HG03135 (cell line): Measurements from ENCODE around the gene ZNF839.
"Not testable (repeated sequence)": the region's sequence is repeated elsewhere in the genome, so short reads cannot be mapped to it uniquely, and the experiment has no call there.

Experiments
- ATAC-seq: cut with Tn5 transposase; IDR thresholded peaks from one replicate; pipeline ENCODE4 v1.9.1; 2021; ENCODE audit warnings: mild to moderate bottlenecking, moderate library complexity; ENCODE audit not compliant: unreplicated experiment

Gene ZNF839

GRCh38 chr14:102319351-102320032 is at the start of gene ZNF839:
Gene ZNF839 (plus strand): TSS chr14:102319746. CDS start chr14:102319766, 20 bp downstream.
- peak; percentile 55 for ATAC-seq

- no peak for ATAC-seq
Observed at GRCh38 chr14:102272392-102272791, 47.2 kb upstream of the ZNF839 start.

- no peak for ATAC-seq
Observed at GRCh38 chr14:102275866-102276265, 43.7 kb upstream of the ZNF839 start.

DNA sequence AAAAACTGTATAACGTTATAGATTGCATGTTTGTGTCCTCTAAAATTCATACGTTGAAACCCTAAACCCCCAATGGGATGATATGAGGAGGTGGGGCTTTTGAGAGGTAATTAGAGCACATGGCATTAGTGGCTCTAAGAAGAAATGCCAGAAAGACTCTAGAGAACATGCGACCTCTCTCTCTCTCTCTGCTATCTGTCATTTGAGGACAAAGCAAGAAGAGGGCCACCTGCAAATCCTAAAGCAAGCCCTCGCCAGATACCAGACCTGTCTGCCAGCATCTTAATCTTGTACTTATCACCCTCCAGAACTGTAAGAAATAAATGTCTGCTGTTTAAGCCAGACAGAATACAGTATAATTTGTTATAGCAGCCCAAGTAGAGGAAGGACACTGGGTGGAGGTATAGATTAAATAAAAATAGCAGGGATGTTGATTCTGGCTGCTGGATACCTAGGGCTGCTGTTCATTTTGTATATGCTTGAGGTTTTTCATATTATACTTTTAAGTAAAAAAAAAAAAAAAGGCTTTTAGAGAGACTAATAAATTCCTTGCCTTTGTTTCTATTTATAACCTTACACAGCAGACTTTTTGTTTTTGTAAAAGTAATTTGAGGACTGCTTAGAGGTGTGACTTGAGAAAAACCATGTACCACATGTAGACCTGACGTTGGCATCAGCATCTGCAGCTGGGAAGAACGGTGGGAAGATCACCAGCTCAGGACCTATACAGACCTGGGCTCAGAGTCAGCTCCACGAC is 41.5 kb upstream of the ZNF839 start:
- ATAC-seq: no peak

GRCh38 chr14:102278631-102278935 is 41.0 kb upstream of the ZNF839 start:
- no peak for ATAC-seq

- ATAC-seq: no peak
Observed at GRCh38 chr14:102279282-102279681, 40.3 kb upstream of the ZNF839 start.

DNA sequence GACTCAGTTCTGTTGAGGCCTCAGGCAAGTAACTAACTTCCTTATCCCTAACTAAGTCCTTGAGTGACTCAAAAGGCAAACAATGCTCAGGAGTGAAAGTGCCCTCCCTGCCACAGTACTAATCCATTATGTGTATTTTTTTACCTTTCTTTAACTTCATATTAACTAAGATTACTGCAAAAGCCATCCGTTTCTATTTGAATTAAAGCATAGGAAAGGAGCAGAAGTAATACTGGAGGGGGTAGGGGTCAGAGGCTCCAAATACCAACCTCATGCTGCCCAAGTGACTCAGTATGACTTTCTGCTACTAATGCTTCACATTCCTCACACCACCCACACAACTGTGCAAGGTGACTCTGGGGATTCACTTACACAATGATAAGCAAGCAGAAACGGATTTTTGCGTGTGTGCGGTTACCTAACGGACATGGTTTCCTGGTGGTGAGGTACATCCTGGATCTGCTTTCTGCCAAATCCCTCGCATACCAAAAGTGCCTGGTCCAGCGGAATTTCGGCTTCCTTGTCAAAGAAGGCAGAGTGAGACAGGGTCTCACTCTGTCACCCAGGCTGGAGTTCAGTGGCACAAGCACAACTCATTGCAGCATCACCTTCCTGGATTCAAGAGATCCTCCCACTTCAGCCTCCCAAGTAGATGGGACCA is 39.7 kb upstream of the ZNF839 start:
- ATAC-seq: no peak

DNA sequence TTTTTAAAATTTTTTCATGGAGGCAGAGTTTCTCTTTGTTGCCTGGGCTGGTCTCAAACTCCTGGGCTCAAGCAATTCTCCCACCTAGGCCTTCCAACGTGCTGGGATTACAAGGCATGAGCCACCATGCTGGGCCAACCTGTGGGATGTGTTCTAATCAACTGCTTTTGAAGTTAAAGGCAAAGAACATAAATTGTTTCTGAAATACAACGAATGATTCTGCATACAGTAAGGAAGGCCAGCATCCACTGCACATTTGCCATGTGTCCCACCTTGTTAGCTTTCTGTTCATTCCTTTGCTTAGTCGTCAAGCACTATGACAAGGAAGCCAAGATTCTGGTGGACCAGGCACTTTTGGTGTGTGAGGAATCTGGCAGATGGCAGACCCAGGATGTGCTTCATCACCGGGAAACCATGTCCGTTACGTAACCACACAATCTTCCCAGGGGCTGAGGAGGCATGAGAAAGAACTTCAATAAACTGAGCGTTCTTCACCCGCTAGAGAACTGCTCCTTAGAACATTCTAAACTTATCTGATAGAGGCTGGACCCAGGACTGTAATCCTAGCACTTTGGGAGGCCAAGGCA is 39.1 kb upstream of the ZNF839 start:
- ATAC-seq: no peak

DNA sequence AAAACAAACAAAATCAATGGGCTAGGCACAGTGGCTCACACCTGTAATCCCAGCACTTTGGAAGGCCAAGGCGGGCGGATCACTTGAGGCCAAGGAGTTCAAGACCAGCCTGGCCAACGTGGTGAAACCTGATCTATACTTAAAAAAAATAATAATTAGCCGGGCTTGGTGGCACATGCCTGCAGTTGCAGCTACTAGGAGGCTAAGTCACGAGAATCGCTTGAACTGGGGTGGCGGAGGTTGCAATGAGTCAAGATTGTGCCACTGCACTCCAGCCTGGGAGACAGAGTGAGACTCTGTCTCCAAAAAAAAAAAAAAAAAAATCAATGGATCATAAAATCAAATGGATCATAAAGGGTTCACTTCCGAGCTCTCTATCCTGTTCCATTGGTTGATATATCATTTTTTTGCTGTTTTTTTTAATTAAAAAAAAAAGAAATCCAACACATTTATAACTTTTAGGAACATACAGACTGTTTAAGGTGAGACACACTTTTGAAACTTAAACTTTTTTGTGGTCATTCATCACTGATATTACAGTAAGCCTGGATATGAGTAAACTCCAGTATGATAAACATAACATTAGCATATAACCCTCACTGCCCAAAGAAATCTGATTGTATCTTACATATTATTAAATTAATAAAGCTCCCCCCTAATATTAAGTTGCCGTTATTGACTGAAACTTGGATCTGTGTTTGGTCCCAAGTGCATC is 36.6 kb upstream of the ZNF839 start:
- no peak for ATAC-seq

DNA sequence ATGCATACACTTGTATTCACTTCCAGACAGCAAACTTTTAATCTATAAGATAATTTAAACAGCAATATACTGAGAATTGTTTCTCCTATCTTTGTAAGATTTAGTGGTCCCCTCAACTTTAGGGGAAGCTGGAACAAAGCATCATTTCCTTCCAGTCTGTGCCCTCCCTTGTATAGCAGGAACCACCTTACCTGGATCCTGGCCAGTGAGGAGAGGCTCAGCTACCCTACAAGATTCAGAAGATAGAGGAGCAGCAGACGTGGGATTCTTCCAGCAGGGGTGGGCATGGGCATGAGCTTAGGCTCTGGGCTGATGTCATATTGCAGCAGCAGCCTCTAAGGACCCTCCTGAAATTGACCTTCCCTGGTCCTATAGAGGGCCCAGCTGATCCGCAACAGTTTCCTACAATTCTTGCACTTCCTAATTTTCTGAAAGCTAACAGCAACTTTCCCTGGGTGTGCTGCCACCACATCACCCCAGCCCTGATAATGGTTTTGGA is 35.9 kb upstream of the ZNF839 start:
- no peak for ATAC-seq

DNA sequence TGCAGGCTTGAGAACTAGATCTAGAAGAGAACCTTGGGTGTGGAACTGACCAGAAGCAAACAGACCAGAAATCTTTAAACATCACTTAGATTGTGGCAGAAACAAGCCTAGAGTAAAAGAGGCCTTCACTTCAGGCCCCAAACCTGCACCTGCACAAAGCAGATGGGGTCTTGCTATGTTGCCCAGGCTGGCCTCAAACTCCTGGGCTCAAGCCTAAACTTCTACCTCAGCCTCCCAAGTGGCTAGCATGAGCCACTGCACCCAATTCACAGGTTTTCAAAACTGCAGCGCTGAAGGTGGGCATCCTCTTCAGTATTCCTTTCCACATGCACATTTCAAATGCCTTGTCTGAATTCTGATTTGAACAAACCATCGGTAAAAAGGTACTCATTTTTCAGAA is 34.4 kb upstream of the ZNF839 start:
- no peak for ATAC-seq

- ATAC-seq: no peak
Observed at GRCh38 chr14:102288139-102288538, 31.4 kb upstream of the ZNF839 start.

- no peak for ATAC-seq
Observed at GRCh38 chr14:102292441-102292840, 27.1 kb upstream of the ZNF839 start.

DNA sequence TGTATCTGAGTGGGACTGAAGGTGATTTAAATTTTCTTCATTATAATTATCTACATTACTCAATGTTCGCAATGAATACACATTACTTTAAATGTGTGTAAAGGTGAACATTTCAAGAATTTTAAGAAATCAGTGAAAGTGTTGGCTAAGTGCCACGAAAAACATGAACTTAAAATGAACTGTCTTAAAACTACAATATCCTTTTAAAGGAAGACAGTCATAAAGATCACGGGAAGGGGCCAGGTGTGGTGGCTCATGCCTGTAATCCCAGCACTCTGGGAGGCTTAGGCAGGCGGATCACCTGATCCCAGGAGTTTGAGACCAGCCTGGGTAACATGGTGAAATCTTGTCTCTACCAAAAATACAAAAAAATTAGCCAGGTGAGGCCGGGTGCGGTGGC is 25.8 kb upstream of the ZNF839 start:
- no peak for ATAC-seq

DNA sequence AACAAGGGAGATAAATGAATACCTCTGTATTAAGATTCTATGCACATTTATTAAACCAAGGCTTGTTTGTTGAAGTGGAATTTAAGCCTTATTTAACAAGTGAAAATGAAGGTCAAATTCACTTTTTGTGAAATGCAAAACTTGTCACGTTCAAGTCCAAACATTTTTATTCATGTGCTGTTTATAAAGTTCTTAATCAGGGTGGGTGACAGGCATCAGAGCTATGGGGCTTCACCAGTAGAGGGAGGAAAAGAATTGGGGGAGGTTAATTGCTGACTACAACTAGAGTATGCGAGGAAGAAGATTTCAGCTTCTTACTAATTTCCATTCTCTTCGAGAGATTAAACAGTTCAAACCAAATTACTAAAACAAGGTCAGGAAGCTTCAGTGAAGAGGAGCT is 24.3 kb upstream of the ZNF839 start:
- ATAC-seq: no peak

- no peak for ATAC-seq
Observed at GRCh38 chr14:102297436-102298170, 21.9 kb upstream of the ZNF839 start.

DNA sequence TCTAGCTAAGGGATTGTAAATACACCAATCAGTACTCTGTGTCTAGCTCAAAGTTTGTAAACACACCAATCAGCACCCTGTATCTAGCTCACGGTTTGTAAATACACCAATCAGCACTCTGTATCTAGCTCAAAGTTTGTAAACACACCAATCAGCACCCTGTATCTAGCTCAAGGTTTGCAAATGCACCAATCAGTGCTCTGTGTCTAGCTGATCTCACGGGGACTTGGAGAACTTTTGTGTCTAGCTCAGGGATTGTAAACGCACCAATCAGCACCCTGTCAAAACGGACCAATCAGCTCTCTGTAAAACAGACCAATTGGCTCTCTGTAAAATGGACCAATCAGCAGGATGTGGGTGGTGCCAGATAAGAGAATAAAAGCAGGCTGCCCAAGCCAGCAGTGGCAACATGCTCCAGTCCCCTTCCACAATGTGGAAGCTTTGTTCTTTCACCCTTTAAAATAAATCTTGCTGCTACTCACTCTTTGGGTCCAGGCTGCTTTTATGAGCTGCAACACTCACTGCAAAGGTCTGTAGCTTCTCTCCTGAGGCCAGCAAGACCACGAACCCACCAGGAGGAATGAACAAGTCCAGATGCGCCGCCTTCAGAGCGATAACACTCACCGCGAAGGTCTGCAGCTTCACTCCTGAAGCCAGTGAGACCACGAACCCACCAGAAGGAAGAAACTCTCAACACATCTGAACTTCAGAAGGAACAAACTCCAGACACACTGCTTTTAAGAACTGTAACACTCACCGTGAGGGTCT is 21.1 kb upstream of the ZNF839 start:
- ATAC-seq: not testable (repeated sequence)

DNA sequence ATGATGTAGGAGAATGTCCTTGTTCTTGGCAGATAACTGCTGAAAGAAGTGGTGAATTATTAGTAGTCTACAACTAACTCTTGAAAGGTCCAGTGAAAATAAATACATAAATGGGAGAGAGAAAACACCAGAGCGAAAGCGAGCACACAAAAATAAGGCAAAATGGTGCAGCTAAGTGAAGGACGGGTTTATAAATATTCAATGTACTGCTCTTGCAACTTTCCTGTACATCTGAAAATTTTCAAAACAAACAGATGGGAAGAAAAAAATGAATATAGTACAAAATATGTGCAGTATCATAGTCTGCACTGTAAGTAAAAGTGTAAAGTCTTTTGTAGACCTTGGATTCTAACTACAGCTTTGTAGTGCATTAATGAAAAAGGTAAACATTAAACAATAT is 15.9 kb upstream of the ZNF839 start:
- ATAC-seq: no peak
